Ovary (tissue), 3 donors: ENCODE measurements around the gene GPC6.

Experiments used
- CTCF ChIP-seq, 3 donors: fragments of 450-650 bp in 2 of 3; fragments of 200-600 bp in 1 of 3; IDR thresholded peaks; one replicate each; pipeline versions ENCODE4 v1.5.1 to v1.8.0; 2016 to 2022; ENCODE audit warnings: antibody characterized with exemption in 3 of 3, mild to moderate bottlenecking in 1 of 3
- EP300 ChIP-seq: sonication (generic); formaldehyde crosslinking; IDR thresholded peaks from one replicate; pipeline ENCODE4 v1.6.1; 2017; ENCODE audit warnings: antibody characterized with exemption
- donor health status: DM: no; HTN: no; CAD: no.

- TF ChIP-seq CTCF (IDR thresholded peaks at IDR 0.05), result no peak
- no peak for TF ChIP-seq EP300
Observed at GRCh38 chr13:94454906-94455305, 1228.3 kb downstream of the GPC6 start.
